ENCODE data around the gene GPR84.

DNA sequence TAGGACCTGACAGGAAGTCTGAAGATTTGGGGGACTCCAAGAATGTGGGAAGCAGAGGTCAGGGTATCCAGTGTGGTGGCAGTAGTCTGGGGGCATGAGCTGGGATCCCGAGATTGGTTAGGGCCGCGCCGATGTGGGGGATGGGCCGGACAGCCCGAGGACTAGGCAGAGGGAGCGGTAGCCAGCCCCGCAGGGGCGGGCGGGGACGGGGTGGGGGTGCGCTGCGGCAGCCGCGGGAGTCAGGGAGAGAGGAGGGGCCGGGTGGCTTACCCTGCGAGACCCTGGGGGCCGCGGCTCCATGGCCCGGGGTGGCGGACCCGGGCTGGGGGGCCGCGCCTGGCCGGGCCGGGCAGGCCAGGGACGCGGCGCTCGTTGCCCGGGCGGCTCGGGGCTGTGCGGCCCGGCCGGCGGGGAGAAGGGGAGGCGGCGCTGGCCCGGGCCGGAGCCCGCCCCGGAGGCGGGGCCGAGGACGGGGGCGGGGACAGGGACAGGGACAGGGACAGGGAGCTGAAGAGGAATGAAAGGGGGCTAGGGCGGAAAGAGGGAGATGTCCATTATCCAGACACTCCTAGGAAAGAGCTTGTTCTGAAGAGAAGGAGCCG, 14.6 kb upstream of the GPR84 start:
- TF ChIP-seq POLR2AphosphoS5 (IDR thresholded peaks at IDR 0.05; ENCODE audit: control insufficient read depth, insufficient read depth, low read depth, low read length) (no peak), ZFP36 (IDR thresholded peaks at IDR 0.05; ENCODE audit: low read depth, low read length, partially characterized antibody) (no peak), ATF7 (IDR thresholded peaks at IDR 0.05) (no peak), SIN3A (IDR thresholded peaks at IDR 0.05; ENCODE audit: borderline replicate concordance in 2 of 2, control insufficient read depth in 1 of 2, low read depth in 2 of 2, low read length in 2 of 2) (no peak; a peak in 1 of 4 replicates), ZNF174 (CRISPR knock-in tag; IDR thresholded peaks at IDR 0.05) (no peak), NELFE (IDR thresholded peaks at IDR 0.05; ENCODE audit: insufficient read depth, insufficient read length) (no peak), CTCF (IDR thresholded peaks at IDR 0.05 in 2 of 3, conservative IDR thresholded peaks at IDR 0.05 in 1 of 3; ENCODE audit: insufficient read depth in 2 of 3, low read depth in 1 of 3, low read length in 3 of 3) (no peak), ZNF124 (CRISPR knock-in tag; IDR thresholded peaks at IDR 0.05) (no peak), ZBED1 (IDR thresholded peaks at IDR 0.05) (no peak), NFRKB (IDR thresholded peaks at IDR 0.05; ENCODE audit: low read depth) (no peak), RBFOX2 (IDR thresholded peaks at IDR 0.05; ENCODE audit: low read depth, low read length) (no peak), BMI1 (IDR thresholded peaks at IDR 0.05; ENCODE audit: low read length) (no peak)

Measured in K562 (cell line).